ENCODE results near the gene CTDSPL2. TPM values are rescaled to one million over a fixed set of nuclear protein-coding genes. Genes with fewer than 3 reads are reported as not detected.
"Not testable (repeated sequence)": the region's sequence is repeated elsewhere in the genome, so short reads cannot be mapped to it uniquely, and the experiment has no call there.

CTDSPL2 gene
- total RNA-seq, 1 experiment from 2014 or later: 99.7 TPM

- no peaks in the 10 kb centered on the region for H3K4me1 ChIP-seq (ENCODE audit: insufficient read depth, low read length, poor library complexity, severe bottlenecking)
Observed at GRCh38 chr15:44545913-44546802, 118.7 kb downstream of the CTDSPL2 start.

GRCh38 chr15:44549152-44549551, 121.7 kb downstream of the CTDSPL2 start:
- intact Hi-C loops (cut with micrococcal nuclease; ENCODE audit: unreplicated experiment); H3K27me3 ChIP-seq (replicated peaks; ENCODE audit: insufficient read depth, low read depth, low read length, poor library complexity); H3K4me1 ChIP-seq (ENCODE audit: insufficient read depth, low read length, poor library complexity, severe bottlenecking); H3K27ac ChIP-seq (ENCODE audit: low read depth, low read length, poor library complexity, severe bottlenecking); POLR2A ChIA-PET (ENCODE audit: low non-redundant PET); BruUV-seq (replicated peaks); H3K9me3 ChIP-seq (ENCODE audit: low read depth, low read length, poor library complexity, severe bottlenecking); DNase-seq (ENCODE audit: low spot score); H3K4me3 ChIP-seq (ENCODE audit: low read depth, low read length, poor library complexity, severe bottlenecking): not testable (repeated sequence)
- CTCF ChIA-PET: interaction anchor here (0.7 kb wide), 1 partner anchor 12 kb away, joined by 5 read pairs; no protein-coding TSS in a partner anchor
- peaks cover 30% of the 10 kb centered on the region for H3K36me3 ChIP-seq (ENCODE audit: insufficient read depth, low read length, poor library complexity, severe bottlenecking)

More at GRCh38 chr15:44545913-44546802, 118.7 kb downstream of the CTDSPL2 start:
- TF ChIP-seq EZH2 (IDR thresholded peaks at IDR 0.05; ENCODE audit: borderline replicate concordance, low read depth, low read length, poor library complexity, severe bottlenecking) (no peak), CTCF (conservative IDR thresholded peaks at IDR 0.05; ENCODE audit: low read depth, low read length) (peak; percentile 64)
- no peaks in the 10 kb centered on the region for H3K9me3 ChIP-seq (ENCODE audit: low read depth, low read length, poor library complexity, severe bottlenecking)
- no peak for DNase-seq (ENCODE audit: low spot score)
- POLR2A ChIA-PET (ENCODE audit: low non-redundant PET): interaction anchor here (0.6 kb wide), 1 partner anchor 618 kb away, joined by 6 read pairs; no protein-coding TSS in a partner anchor
- H3K36me3 ChIP-seq (ENCODE audit: insufficient read depth, low read length, poor library complexity, severe bottlenecking): peaks cover 13% of the 10 kb centered on the region
- CTCF ChIA-PET: interaction anchor here (0.6 kb wide), 1 partner anchor 45 kb away, joined by 12 read pairs; no protein-coding TSS in a partner anchor
- H3K4me3 ChIP-seq (ENCODE audit: low read depth, low read length, poor library complexity, severe bottlenecking): no peak overlapping the region
- intact Hi-C loops (cut with micrococcal nuclease; ENCODE audit: unreplicated experiment): no loop called here
- BruUV-seq (replicated peaks): no TSS peak
- H3K27ac ChIP-seq (ENCODE audit: low read depth, low read length, poor library complexity, severe bottlenecking): no peak overlapping the region
- no peaks in the 10 kb centered on the region for H3K27me3 ChIP-seq (replicated peaks; ENCODE audit: insufficient read depth, low read depth, low read length, poor library complexity)

- peak; percentile 57 for DNase-seq (ENCODE audit: low spot score)
Observed at GRCh38 chr15:44550256-44550655, 122.8 kb downstream of the CTDSPL2 start.

More at GRCh38 chr15:44550256-44550655, 122.8 kb downstream of the CTDSPL2 start:
- intact Hi-C loops (cut with micrococcal nuclease; ENCODE audit: unreplicated experiment): no loop called here
- ChIA-PET POLR2A (ENCODE audit: low non-redundant PET) (interaction anchor here (0.7 kb wide), 1 partner anchor 43 kb away, joined by 4 read pairs; no protein-coding TSS in a partner anchor), CTCF (interaction anchor here (0.7 kb wide), 3 partner anchors 29 to 682 kb away, joined by 3 to 9 read pairs (median 5); no protein-coding TSS in a partner anchor)
- Histone ChIP-seq H3K4me3 (ENCODE audit: low read depth, low read length, poor library complexity, severe bottlenecking) (no peak overlapping the region), H3K36me3 (ENCODE audit: insufficient read depth, low read length, poor library complexity, severe bottlenecking) (peaks cover 41% of the 10 kb centered on the region), H3K9me3 (ENCODE audit: low read depth, low read length, poor library complexity, severe bottlenecking) (no peaks in the 10 kb centered on the region), H3K27me3 (replicated peaks; ENCODE audit: insufficient read depth, low read depth, low read length, poor library complexity) (no peaks in the 10 kb centered on the region), H3K27ac (ENCODE audit: low read depth, low read length, poor library complexity, severe bottlenecking) (no peak overlapping the region), H3K4me1 (ENCODE audit: insufficient read depth, low read length, poor library complexity, severe bottlenecking) (no peaks in the 10 kb centered on the region)
- peak; percentile 56 for TF ChIP-seq CTCF (conservative IDR thresholded peaks at IDR 0.05; ENCODE audit: low read depth, low read length)
- no peak for TF ChIP-seq EZH2 (IDR thresholded peaks at IDR 0.05; ENCODE audit: borderline replicate concordance, low read depth, low read length, poor library complexity, severe bottlenecking)
- no TSS peak for BruUV-seq (replicated peaks)

All from A673 (cell line).